H1 (cell line): Measurements from ENCODE around the gene MANSC4. TPM values are rescaled to one million over a fixed set of nuclear protein-coding genes. Genes with fewer than 3 reads are reported as not detected.

Experiments
- CTCF ChIA-PET: fragments of 300-600 bp; sonication (Branson Sonifier 250); formaldehyde crosslinking; loops from one replicate; lab custom pipeline; 2021; ENCODE audit not compliant: partially characterized antibody; lab: Charles Lee
- POLR2A ChIA-PET: fragments of 300-600 bp; sonication (Branson Sonifier 250); formaldehyde crosslinking; loops from one replicate; lab custom pipeline; 2021; ENCODE audit warnings: inconsistent platforms; ENCODE audit not compliant: partially characterized antibody; lab: Charles Lee
- DNase-seq, 2 experiments: peaks; one replicate each; pipeline versions ENCODE4 v3.0.0 to v3.0.0-alpha.2; 2010 to 2022; ENCODE audit warnings: low spot score in 2 of 2, low read depth in 1 of 2, mixed read lengths in 1 of 2
- FAIRE-seq: peaks from 2 replicates; lab custom pipeline; 2011; peaks lifted over from hg19 to GRCh38; lab: Jason Lieb, UNC
- H2AFZ ChIP-seq: 2 replicates; pipeline ENCODE4 v1.8.1; 2012; ENCODE audit warnings: low read length, inconsistent platforms
- H2AK5ac ChIP-seq: 2 replicates; pipeline ENCODE4 v1.6.1; 2013; ENCODE audit warnings: low read depth, low read length
- H2BK120ac ChIP-seq: replicated peaks from 2 replicates; pipeline ENCODE3; 2013; ENCODE audit warnings: low read depth, low read length, inconsistent platforms
- H2BK12ac ChIP-seq: 2 replicates; pipeline ENCODE4 v1.6.1; 2013; ENCODE audit warnings: low read depth, low read length
- H2BK15ac ChIP-seq: 2 replicates; pipeline ENCODE4 v1.6.1; 2013; ENCODE audit warnings: low read length
- H2BK20ac ChIP-seq: 2 replicates; pipeline ENCODE4 v1.6.1; 2013; ENCODE audit warnings: low read length
- H2BK5ac ChIP-seq: 2 replicates; pipeline ENCODE4 v1.6.1; 2013; ENCODE audit warnings: low read depth, low read length
- H3K14ac ChIP-seq: 2 replicates; pipeline ENCODE4 v1.6.1; 2013; ENCODE audit warnings: inconsistent platforms; ENCODE audit not compliant: insufficient read length
- H3K18ac ChIP-seq: 2 replicates; pipeline ENCODE4 v1.6.1; 2013; ENCODE audit warnings: low read length; ENCODE audit errors: extremely low read depth
- H3K23ac ChIP-seq: 2 replicates; pipeline ENCODE4 v1.6.1; 2013; ENCODE audit warnings: inconsistent platforms; ENCODE audit not compliant: insufficient read length
- H3K23me2 ChIP-seq: 2 replicates; pipeline ENCODE4 v1.6.1; 2013; ENCODE audit warnings: low read depth, low read length
- H3K27ac ChIP-seq: 2 replicates; pipeline ENCODE4 v1.6.1; 2011; ENCODE audit warnings: low read depth, low read length, inconsistent platforms
- H3K27me3 ChIP-seq, 4 experiments: replicated peaks in 1 of 4; 1 replicate in 1 of 4; 2 replicates in 3 of 4; pipeline versions ENCODE4 v1.6.1 to v1.8.1; 2011 to 2013; ENCODE audit warnings: low read length in 3 of 4, mild to moderate bottlenecking in 3 of 4, inconsistent platforms in 2 of 4, mixed read lengths in 2 of 4, moderate library complexity in 1 of 4; ENCODE audit not compliant: control insufficient read depth in 3 of 4, insufficient read depth in 3 of 4; ENCODE audit errors: extremely low read depth in 1 of 4
- H3K36me3 ChIP-seq, 4 experiments: 2 replicates each; pipeline versions ENCODE4 v1.6.1 to v1.8.1; 2011 to 2013; ENCODE audit warnings: mild to moderate bottlenecking in 4 of 4, low read length in 3 of 4, moderate library complexity in 2 of 4, control low read depth in 1 of 4, inconsistent platforms in 1 of 4; ENCODE audit not compliant: insufficient read depth in 4 of 4, control insufficient read depth in 2 of 4
- H3K4ac ChIP-seq: replicated peaks from 2 replicates; pipeline ENCODE3; 2013; ENCODE audit warnings: low read length, low read depth, mixed read lengths, inconsistent platforms; ENCODE audit not compliant: insufficient read length
- H3K4me1 ChIP-seq, 4 experiments: replicated peaks in 1 of 4; 1 replicate in 1 of 4; 2 replicates in 3 of 4; pipeline versions ENCODE4 v1.6.1 to v1.8.1; 2011 to 2013; ENCODE audit warnings: low read length in 3 of 4, inconsistent platforms in 2 of 4, mixed read lengths in 1 of 4; ENCODE audit not compliant: insufficient read depth in 4 of 4, control insufficient read depth in 3 of 4
- H3K4me2 ChIP-seq, 2 experiments: 2 replicates each; pipeline versions ENCODE4 v1.6.1 to v1.8.1; 2011 to 2013; ENCODE audit warnings: low read depth in 2 of 2, low read length in 2 of 2, control low read depth in 1 of 2, inconsistent platforms in 1 of 2, mild to moderate bottlenecking in 1 of 2; ENCODE audit not compliant: insufficient read depth in 1 of 2
- H3K4me3 ChIP-seq, 4 experiments: fragments of 200-600, 300-600 bp in 1 of 4; sonication (generic), shearing (Covaris generic), sonication (Bioruptor Twin) in 1 of 4; 2 replicates each; pipeline versions ENCODE4 v1.5.1 to v1.8.1; 2011 to 2016; ENCODE audit warnings: low read length in 4 of 4, low read depth in 3 of 4, control low read depth in 2 of 4, inconsistent platforms in 2 of 4, mild to moderate bottlenecking in 2 of 4, mixed read lengths in 1 of 4, moderate library complexity in 1 of 4; ENCODE audit not compliant: insufficient read depth in 2 of 4; ENCODE audit errors: extremely low read depth in 1 of 4
- H3K56ac ChIP-seq: replicated peaks from 2 replicates; pipeline ENCODE3; 2013; ENCODE audit warnings: low read depth, mild to moderate bottlenecking, mixed read lengths, low read length, inconsistent platforms; ENCODE audit not compliant: insufficient read length
- H3K79me1 ChIP-seq: 2 replicates; pipeline ENCODE4 v1.6.1; 2013; ENCODE audit warnings: low read depth, low read length, control low read depth
- H3K79me2 ChIP-seq, 2 experiments: 2 replicates each; pipeline versions ENCODE4 v1.6.1 to v1.8.1; 2012 to 2013; ENCODE audit warnings: low read length in 2 of 2, mild to moderate bottlenecking in 2 of 2, inconsistent platforms in 1 of 2; ENCODE audit not compliant: insufficient read depth in 2 of 2, control insufficient read depth in 1 of 2
- H3K9ac ChIP-seq, 4 experiments: replicated peaks in 1 of 4; 1 replicate in 1 of 4; 2 replicates in 3 of 4; pipeline versions ENCODE4 v1.6.1 to v1.8.1; 2011 to 2013; ENCODE audit warnings: low read depth in 3 of 4, low read length in 3 of 4, control low read depth in 2 of 4, mild to moderate bottlenecking in 2 of 4, moderate library complexity in 2 of 4, inconsistent platforms in 1 of 4; ENCODE audit errors: extremely low read depth in 1 of 4
- H3K9me3 ChIP-seq, 2 experiments: 2 replicates each; pipeline versions ENCODE4 v1.6.1 to v1.8.1; 2012 to 2013; ENCODE audit warnings: mild to moderate bottlenecking in 2 of 2, moderate library complexity in 2 of 2, control low read depth in 1 of 2, inconsistent platforms in 1 of 2, low read depth in 1 of 2, low read length in 1 of 2, mixed read lengths in 1 of 2; ENCODE audit not compliant: insufficient read depth in 2 of 2
- H4K20me1 ChIP-seq, 2 experiments: replicated peaks in 1 of 2; 2 replicates each; pipeline versions ENCODE3 to v1.8.1; 2011 to 2013; ENCODE audit warnings: inconsistent platforms in 2 of 2, low read length in 2 of 2, mild to moderate bottlenecking in 1 of 2; ENCODE audit not compliant: insufficient read depth in 2 of 2, control insufficient read depth in 1 of 2
- H4K5ac ChIP-seq: 2 replicates; pipeline ENCODE4 v1.6.1; 2013; ENCODE audit warnings: low read length, low read depth, mixed read lengths, inconsistent platforms; ENCODE audit not compliant: insufficient read length
- H4K8ac ChIP-seq: 2 replicates; pipeline ENCODE4 v1.8.0; 2013; ENCODE audit warnings: mild to moderate bottlenecking, moderate library complexity, low read length, inconsistent platforms; ENCODE audit not compliant: insufficient read depth; ENCODE audit errors: extremely low read depth
- H4K91ac ChIP-seq: replicated peaks from 2 replicates; pipeline ENCODE3; 2013; ENCODE audit warnings: low read length, mixed read lengths, inconsistent platforms; ENCODE audit not compliant: insufficient read length
- BRCA1 ChIP-seq: IDR thresholded peaks from 2 replicates; pipeline ENCODE4 v1.6.1; 2012; ENCODE audit warnings: low read depth, low read length, improper control_type of control experiment
- CREB1 ChIP-seq: IDR thresholded peaks from 2 replicates; pipeline ENCODE4 v1.6.1; 2012; ENCODE audit warnings: inconsistent platforms
- JUND ChIP-seq: IDR thresholded peaks from 2 replicates; pipeline ENCODE4 v1.6.1; 2011; ENCODE audit warnings: mild to moderate bottlenecking, improper control_type of control experiment, low read length
- KDM4A ChIP-seq: IDR thresholded peaks from one replicate; pipeline ENCODE4 v1.7.1; 2012; ENCODE audit warnings: low read depth, mild to moderate bottlenecking, moderate library complexity, low read length, inconsistent platforms; ENCODE audit not compliant: severe bottlenecking
- KDM5A ChIP-seq: fragments of 200-600 bp; IDR thresholded peaks from 2 replicates; pipeline ENCODE4 v1.7.1; 2012; ENCODE audit warnings: mild to moderate bottlenecking, low read length, inconsistent platforms, mixed read lengths
- PHF8 ChIP-seq: fragments of 200-600 bp; sonication (generic); conservative IDR thresholded peaks from 2 replicates; pipeline ENCODE4 v1.7.1; 2012; ENCODE audit warnings: low read depth, mild to moderate bottlenecking, inconsistent platforms, low read length, moderate library complexity
- POLR2A ChIP-seq, 2 experiments: IDR thresholded peaks; 1 replicate in 1 of 2; 2 replicates in 1 of 2; pipeline ENCODE4 v1.6.1; 2011; ENCODE audit warnings: low read depth in 2 of 2, low read length in 2 of 2, mild to moderate bottlenecking in 2 of 2; ENCODE audit errors: control extremely low read depth in 1 of 2
- POU5F1 ChIP-seq: IDR thresholded peaks from 2 replicates; pipeline ENCODE4 v1.6.1; 2011; ENCODE audit warnings: low read depth, mild to moderate bottlenecking, low read length, moderate library complexity
- RBBP5 ChIP-seq: IDR thresholded peaks from 2 replicates; pipeline ENCODE4 v1.7.1; 2012; ENCODE audit warnings: low read depth, mild to moderate bottlenecking, inconsistent platforms, low read length, moderate library complexity, borderline replicate concordance
- SP1 ChIP-seq: IDR thresholded peaks from 2 replicates; pipeline ENCODE4 v1.6.1; 2011; ENCODE audit warnings: low read depth, low read length
- SRF ChIP-seq: IDR thresholded peaks from 2 replicates; pipeline ENCODE4 v1.6.1; 2011; ENCODE audit warnings: mild to moderate bottlenecking, low read depth, low read length, moderate library complexity
- YY1 ChIP-seq: IDR thresholded peaks from 2 replicates; pipeline ENCODE4 v1.6.1; 2011; ENCODE audit warnings: low read depth, mild to moderate bottlenecking, low read length
- WGBS, 2 experiments: shearing (Covaris generic) in 1 of 2; methylation state at CpG; one replicate each; pipeline versions ENCODE4 v1.1.6 to v1.1.7; 2013 to 2015; ENCODE audit warnings: low lambda C conversion rate in 2 of 2, mixed read lengths in 2 of 2, inconsistent platforms in 1 of 2, low coverage in 1 of 2, missing lambda C conversion rate in 1 of 2; ENCODE audit not compliant: insufficient replicate concordance in 2 of 2, insufficient coverage in 1 of 2, insufficient read length in 1 of 2; ENCODE audit errors: extremely low coverage in 1 of 2, missing lambda C conversion rate in 1 of 2; 5-methylcytosine and 5-hydroxymethylcytosine counted together
- polyA plus RNA-seq, 7 experiments: library from polyadenylated mRNA; depleted of rRNA in 3 of 7; stranded (reverse) in 5 of 7; unstranded in 2 of 7; fragments of >200 nt in 5 of 7; fragments of 200-250 nt in 2 of 7; gene quantifications; 1 replicate in 5 of 7; 2 replicates in 1 of 7; 4 replicates in 1 of 7; pipeline versions ENCODE4 v1.2.1 to v1.2.3, GENCODE V29; 2011 to 2013; ENCODE audit warnings: missing spikeins in 2 of 7, mixed read lengths in 2 of 7
- total RNA-seq: library from RNA; stranded (reverse); fragmentation: NEBNext Ultra II Directional; extraction: Animal tissue kit (Norgen Biotek cat#: 25700); gene quantifications from 2 replicates; pipeline ENCODE4 v1.2.1, GENCODE V29; 2021
- TF ChIP-seq, protein P1 (sequence below), 3 experiments: IDR thresholded peaks; 1 replicate in 2 of 3; 2 replicates in 1 of 3; pipeline versions ENCODE4 v1.5.1 to v1.6.1; 2011; ENCODE audit warnings: low read length in 3 of 3, mild to moderate bottlenecking in 3 of 3, inconsistent platforms in 2 of 3, low read depth in 1 of 3, moderate library complexity in 1 of 3; ENCODE audit not compliant: insufficient read depth in 1 of 3; ENCODE audit errors: control extremely low read depth in 1 of 3

The MANSC4 gene
- total and polyA plus RNA-seq, 2 of the 8 experiments (the other 6 are each of a cell fraction or from before 2014, with no cell fraction given), result not detected

- no peak for FAIRE-seq
- H2BK12ac ChIP-seq, result no peak overlapping the region
- no peaks in the 10 kb centered on the region for H3K79me2 ChIP-seq
- no peak overlapping the region for H4K91ac ChIP-seq
- H2AFZ ChIP-seq, result no peak overlapping the region
- H3K14ac ChIP-seq, result no peak overlapping the region
- H3K23me2 ChIP-seq, result no peaks in the 10 kb centered on the region
- POLR2A ChIA-PET, result interaction anchor here (0.7 kb wide), 1 partner anchor 44 kb away, joined by 3 read pairs; the partner anchor contains the start of gene MRPS35
- 85% methylated on average over 3 of the region's 3 CpGs; no CpG with 5 or more reads in 1 of the 2 experiments for WGBS, 2 experiments
- H3K36me3 ChIP-seq, result peaks cover 0 to 16% (median 6%) of the 10 kb centered on the region in 4 experiments; a peak in 5 of 8 replicates
- no peak for DNase-seq
- H4K20me1 ChIP-seq, result no peaks in the 10 kb centered on the region
- H2BK15ac ChIP-seq, result no peak overlapping the region
- H4K5ac ChIP-seq, result no peak overlapping the region
- H3K56ac ChIP-seq, result no peak overlapping the region
- CTCF ChIA-PET, result interaction anchor here (0.7 to 2.0 kb wide), 4 partner anchors 9 to 60 kb away, joined by 3 to 8 read pairs (median 4); partner anchors contain the start of genes KLHL42 and MANSC4
- H3K4me1 ChIP-seq, result peaks cover 0 to 2% (median 0%) of the 10 kb centered on the region in 4 experiments; a peak in 2 of 7 replicates
- no peaks in the 10 kb centered on the region for H3K27me3 ChIP-seq
- no peaks in the 10 kb centered on the region for H3K79me1 ChIP-seq
- no peak overlapping the region for H3K4ac ChIP-seq
- H3K4me3 ChIP-seq, result no peak overlapping the region
- no peak overlapping the region for H3K23ac ChIP-seq
- H2BK20ac ChIP-seq, result no peak overlapping the region
- no peak overlapping the region for H3K27ac ChIP-seq
- H3K4me2 ChIP-seq, result no peak overlapping the region
- H4K8ac ChIP-seq, result no peak overlapping the region
- no peaks in the 10 kb centered on the region for H3K9me3 ChIP-seq
- no peak overlapping the region for H3K18ac ChIP-seq
- H3K9ac ChIP-seq, result no peak overlapping the region
- H2BK120ac ChIP-seq, result no peak overlapping the region
- H2AK5ac ChIP-seq, result no peak overlapping the region
- 0 out of 2 replicates have a peak overlapping the region, but pooled peaks have one; percentile 56 for H2BK5ac ChIP-seq
- no peak for TF ChIP-seq SP1
- no peak for TF ChIP-seq RBBP5
- TF ChIP-seq YY1, result no peak
- TF ChIP-seq PHF8, result no peak
- TF ChIP-seq, protein P1, sequence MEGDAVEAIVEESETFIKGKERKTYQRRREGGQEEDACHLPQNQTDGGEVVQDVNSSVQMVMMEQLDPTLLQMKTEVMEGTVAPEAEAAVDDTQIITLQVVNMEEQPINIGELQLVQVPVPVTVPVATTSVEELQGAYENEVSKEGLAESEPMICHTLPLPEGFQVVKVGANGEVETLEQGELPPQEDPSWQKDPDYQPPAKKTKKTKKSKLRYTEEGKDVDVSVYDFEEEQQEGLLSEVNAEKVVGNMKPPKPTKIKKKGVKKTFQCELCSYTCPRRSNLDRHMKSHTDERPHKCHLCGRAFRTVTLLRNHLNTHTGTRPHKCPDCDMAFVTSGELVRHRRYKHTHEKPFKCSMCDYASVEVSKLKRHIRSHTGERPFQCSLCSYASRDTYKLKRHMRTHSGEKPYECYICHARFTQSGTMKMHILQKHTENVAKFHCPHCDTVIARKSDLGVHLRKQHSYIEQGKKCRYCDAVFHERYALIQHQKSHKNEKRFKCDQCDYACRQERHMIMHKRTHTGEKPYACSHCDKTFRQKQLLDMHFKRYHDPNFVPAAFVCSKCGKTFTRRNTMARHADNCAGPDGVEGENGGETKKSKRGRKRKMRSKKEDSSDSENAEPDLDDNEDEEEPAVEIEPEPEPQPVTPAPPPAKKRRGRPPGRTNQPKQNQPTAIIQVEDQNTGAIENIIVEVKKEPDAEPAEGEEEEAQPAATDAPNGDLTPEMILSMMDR (IDR thresholded peaks at IDR 0.05; ENCODE audit: control extremely low read depth in 1 of 3, insufficient read depth in 1 of 3, low read depth in 1 of 3, low read length in 3 of 3), result no peak
- TF ChIP-seq POU5F1, result no peak
- TF ChIP-seq KDM5A, result no peak
- TF ChIP-seq SRF, result no peak
- TF ChIP-seq CREB1, result no peak
- no peak for TF ChIP-seq BRCA1
- TF ChIP-seq JUND, result no peak
- no peak for TF ChIP-seq POLR2A (IDR thresholded peaks at IDR 0.05; ENCODE audit: control extremely low read depth in 1 of 2, low read depth in 2 of 2, low read length in 2 of 2)
- no peak for TF ChIP-seq KDM4A
Observed at GRCh38 chr12:27754795-27755194, 25.2 kb downstream of the MANSC4 start.
